Measurements from ENCODE around the gene OBP2A. TPM values are rescaled to one million over a fixed set of nuclear protein-coding genes. Genes with fewer than 3 reads are reported as not detected.
"Not testable (repeated sequence)": the region's sequence is repeated elsewhere in the genome, so short reads cannot be mapped to it uniquely, and the experiment has no call there.

Gene OBP2A
- total and polyA plus RNA-seq, 10 of the 15 experiments (the other 5 are each of a cell fraction or from before 2014, with no cell fraction given): not detected

DNA sequence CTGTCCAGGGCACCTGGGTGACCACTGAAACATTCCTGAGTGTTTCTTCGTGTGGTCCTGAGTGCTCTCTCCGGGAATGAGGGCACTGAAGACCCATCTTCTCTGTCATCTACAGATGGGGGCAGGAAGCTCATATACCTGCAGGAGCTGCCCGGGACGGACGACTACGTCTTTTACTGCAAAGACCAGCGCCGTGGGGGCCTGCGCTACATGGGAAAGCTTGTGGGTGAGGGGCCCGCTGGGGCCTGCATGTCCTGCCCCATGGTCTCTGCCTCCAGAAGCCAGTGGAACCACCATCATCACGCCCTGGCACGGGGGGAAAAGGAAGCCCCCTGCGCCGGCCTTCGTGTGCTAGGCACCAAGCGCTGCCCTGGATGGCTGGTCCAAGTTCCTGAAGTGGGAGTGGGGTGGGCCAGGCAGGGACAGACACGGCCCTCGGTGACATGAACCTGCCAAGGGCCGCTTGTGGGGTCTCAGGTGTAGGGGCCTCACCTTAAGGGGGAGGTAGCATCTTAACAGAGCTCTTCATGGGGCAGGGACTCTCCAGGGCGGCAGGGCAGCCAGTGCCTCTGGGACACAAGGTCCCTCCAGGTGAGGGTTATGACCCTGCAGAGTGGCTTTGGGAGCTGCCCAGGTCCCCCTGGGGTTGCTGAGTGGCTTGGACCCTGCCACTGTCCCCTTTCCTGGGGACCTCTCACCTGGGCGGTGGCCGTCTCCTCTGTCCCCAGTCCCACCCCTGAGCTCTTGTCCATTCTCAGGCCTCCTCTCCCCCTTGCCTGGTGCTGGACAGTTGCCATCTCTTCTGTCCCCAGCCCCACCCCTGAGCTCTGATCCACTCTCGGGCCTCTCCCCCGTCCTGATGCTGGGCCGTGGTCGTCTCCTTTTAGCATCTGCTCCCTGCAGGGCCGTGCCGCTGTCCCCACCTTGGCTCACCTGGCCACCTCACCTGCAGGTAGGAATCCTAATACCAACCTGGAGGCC, 2.1 kb downstream of the OBP2A start (continued):
- no peak for TF ChIP-seq POU2F2 (IDR thresholded peaks at IDR 0.05; ENCODE audit: borderline replicate concordance, low read depth, low read length)
- TF ChIP-seq, protein P1, sequence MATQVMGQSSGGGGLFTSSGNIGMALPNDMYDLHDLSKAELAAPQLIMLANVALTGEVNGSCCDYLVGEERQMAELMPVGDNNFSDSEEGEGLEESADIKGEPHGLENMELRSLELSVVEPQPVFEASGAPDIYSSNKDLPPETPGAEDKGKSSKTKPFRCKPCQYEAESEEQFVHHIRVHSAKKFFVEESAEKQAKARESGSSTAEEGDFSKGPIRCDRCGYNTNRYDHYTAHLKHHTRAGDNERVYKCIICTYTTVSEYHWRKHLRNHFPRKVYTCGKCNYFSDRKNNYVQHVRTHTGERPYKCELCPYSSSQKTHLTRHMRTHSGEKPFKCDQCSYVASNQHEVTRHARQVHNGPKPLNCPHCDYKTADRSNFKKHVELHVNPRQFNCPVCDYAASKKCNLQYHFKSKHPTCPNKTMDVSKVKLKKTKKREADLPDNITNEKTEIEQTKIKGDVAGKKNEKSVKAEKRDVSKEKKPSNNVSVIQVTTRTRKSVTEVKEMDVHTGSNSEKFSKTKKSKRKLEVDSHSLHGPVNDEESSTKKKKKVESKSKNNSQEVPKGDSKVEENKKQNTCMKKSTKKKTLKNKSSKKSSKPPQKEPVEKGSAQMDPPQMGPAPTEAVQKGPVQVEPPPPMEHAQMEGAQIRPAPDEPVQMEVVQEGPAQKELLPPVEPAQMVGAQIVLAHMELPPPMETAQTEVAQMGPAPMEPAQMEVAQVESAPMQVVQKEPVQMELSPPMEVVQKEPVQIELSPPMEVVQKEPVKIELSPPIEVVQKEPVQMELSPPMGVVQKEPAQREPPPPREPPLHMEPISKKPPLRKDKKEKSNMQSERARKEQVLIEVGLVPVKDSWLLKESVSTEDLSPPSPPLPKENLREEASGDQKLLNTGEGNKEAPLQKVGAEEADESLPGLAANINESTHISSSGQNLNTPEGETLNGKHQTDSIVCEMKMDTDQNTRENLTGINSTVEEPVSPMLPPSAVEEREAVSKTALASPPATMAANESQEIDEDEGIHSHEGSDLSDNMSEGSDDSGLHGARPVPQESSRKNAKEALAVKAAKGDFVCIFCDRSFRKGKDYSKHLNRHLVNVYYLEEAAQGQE (IDR thresholded peaks at IDR 0.05; ENCODE audit: low read depth, low read length): no peak
- TF ChIP-seq, protein P2, sequence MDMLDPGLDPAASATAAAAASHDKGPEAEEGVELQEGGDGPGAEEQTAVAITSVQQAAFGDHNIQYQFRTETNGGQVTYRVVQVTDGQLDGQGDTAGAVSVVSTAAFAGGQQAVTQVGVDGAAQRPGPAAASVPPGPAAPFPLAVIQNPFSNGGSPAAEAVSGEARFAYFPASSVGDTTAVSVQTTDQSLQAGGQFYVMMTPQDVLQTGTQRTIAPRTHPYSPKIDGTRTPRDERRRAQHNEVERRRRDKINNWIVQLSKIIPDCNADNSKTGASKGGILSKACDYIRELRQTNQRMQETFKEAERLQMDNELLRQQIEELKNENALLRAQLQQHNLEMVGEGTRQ (IDR thresholded peaks at IDR 0.05; ENCODE audit: borderline replicate concordance, low read depth, low read length): no peak
- TF ChIP-seq, protein P3, sequence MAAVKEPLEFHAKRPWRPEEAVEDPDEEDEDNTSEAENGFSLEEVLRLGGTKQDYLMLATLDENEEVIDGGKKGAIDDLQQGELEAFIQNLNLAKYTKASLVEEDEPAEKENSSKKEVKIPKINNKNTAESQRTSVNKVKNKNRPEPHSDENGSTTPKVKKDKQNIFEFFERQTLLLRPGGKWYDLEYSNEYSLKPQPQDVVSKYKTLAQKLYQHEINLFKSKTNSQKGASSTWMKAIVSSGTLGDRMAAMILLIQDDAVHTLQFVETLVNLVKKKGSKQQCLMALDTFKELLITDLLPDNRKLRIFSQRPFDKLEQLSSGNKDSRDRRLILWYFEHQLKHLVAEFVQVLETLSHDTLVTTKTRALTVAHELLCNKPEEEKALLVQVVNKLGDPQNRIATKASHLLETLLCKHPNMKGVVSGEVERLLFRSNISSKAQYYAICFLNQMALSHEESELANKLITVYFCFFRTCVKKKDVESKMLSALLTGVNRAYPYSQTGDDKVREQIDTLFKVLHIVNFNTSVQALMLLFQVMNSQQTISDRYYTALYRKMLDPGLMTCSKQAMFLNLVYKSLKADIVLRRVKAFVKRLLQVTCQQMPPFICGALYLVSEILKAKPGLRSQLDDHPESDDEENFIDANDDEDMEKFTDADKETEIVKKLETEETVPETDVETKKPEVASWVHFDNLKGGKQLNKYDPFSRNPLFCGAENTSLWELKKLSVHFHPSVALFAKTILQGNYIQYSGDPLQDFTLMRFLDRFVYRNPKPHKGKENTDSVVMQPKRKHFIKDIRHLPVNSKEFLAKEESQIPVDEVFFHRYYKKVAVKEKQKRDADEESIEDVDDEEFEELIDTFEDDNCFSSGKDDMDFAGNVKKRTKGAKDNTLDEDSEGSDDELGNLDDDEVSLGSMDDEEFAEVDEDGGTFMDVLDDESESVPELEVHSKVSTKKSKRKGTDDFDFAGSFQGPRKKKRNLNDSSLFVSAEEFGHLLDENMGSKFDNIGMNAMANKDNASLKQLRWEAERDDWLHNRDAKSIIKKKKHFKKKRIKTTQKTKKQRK (IDR thresholded peaks at IDR 0.05; ENCODE audit: low read depth, low read length): no peak
- no peak for TF ChIP-seq ATF7 (IDR thresholded peaks at IDR 0.05; ENCODE audit: low read depth)
- TF ChIP-seq KAT2A (conservative IDR thresholded peaks at IDR 0.05; ENCODE audit: control insufficient read depth, low read depth, low read length): no peak

DNA sequence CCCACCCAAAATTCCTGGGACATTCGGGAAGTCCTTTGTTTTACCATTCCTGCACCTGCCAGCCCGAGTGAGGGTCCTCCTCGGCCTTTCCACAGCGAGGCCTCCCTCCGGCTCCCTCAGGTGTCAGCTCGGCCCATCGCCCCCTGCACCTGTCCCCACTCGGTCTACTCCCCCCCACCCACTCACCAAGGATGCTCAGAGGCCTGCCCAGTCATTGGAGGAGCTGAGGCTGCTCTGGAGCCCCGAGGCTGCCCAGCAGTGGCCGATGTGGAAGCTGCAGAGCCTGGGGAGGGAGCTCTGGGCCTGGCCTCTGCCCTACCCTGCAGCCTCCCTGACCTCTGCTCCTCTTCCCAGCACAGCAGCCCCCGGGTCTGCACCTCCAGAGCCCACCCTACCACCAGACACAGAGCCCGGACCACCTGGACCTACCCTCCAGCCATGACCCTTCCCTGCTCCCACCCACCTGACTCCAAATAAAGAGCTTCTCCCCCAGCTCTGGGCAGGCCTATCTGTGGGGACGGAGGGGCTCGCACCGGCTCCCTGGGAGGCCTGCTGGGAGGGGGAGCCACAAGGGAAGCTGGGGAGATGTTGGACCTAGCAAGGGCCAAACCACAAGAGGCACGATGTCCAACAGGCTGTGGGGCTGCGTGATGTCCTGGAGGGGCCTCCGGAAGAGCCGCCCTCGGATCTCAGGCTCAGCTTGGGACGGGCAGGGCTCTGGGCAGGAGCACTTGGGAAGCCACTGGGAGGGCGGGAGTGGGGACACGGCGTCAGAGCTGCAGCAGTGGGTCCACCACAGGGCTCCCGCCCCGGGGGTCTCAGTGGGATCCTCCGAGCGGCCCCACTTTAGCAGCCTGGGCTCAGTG, 3.8 kb downstream of the OBP2A start:
- SMC1A ChIA-PET (ENCODE audit: uncharacterized antibody, unreplicated experiment); in situ Hi-C loops (cut with MboI); RAD21 ChIA-PET (ENCODE audit: unreplicated experiment); H3K79me2 ChIP-seq (ENCODE audit: control insufficient read depth, insufficient read depth, low read length); H3K4me3 ChIP-seq; H3K36me3 ChIP-seq (ENCODE audit: control insufficient read depth in 2 of 2, insufficient read depth in 2 of 2, low read length in 1 of 2); POLR2A ChIA-PET; ATAC-seq; H4K20me1 ChIP-seq (ENCODE audit: control insufficient read depth, insufficient read depth); H3K9ac ChIP-seq (ENCODE audit: control insufficient read depth, insufficient read depth, low read length); H3K9me3 ChIP-seq (replicated peaks; ENCODE audit: control insufficient read depth, insufficient read depth, low read length); H2AFZ ChIP-seq (ENCODE audit: control insufficient read depth, low read depth, low read length); BruUV-seq (replicated peaks); FAIRE-seq; H3K27me3 ChIP-seq (replicated peaks in 1 of 2; ENCODE audit: control insufficient read depth in 2 of 2, insufficient read depth in 2 of 2, low read length in 1 of 2); DNase-seq (ENCODE audit: low read depth, low spot score); H3K4me2 ChIP-seq (ENCODE audit: control insufficient read depth, insufficient read depth); H3K27ac ChIP-seq (ENCODE audit: control insufficient read depth, insufficient read depth); intact Hi-C loops (cut with micrococcal nuclease; ENCODE audit: unreplicated experiment); CTCF ChIA-PET; H3K4me1 ChIP-seq (ENCODE audit: control insufficient read depth, insufficient read depth, low read length): not testable (repeated sequence)
- WGBS (ENCODE audit: insufficient coverage, insufficient replicate concordance, low lambda C conversion rate, missing lambda C conversion rate): 44% methylated on average over 18 of the region's 28 CpGs

Data from GM12878 (cell line).